Smooth muscle cell (in vitro differentiated cells): ENCODE results near the gene NEK8. TPM values are rescaled to one million over a fixed set of nuclear protein-coding genes. Genes with fewer than 3 reads are reported as not detected.

Experiments
- DNase-seq: peaks from one replicate; lab custom pipeline; 2025; ENCODE audit not compliant: unreplicated experiment; lab: John Stamatoyannopoulos, UW
- H2AFZ ChIP-seq: fragments of 200-600 bp; sonication (generic); 2 replicates; pipeline ENCODE4 v1.6.0; 2016; ENCODE audit warnings: antibody characterized with exemption, low read depth, mild to moderate bottlenecking
- H3F3A ChIP-seq: fragments of 200-600 bp; sonication (generic); 2 replicates; pipeline ENCODE4 v1.6.0; 2017; ENCODE audit warnings: antibody characterized with exemption, low read depth
- H3K27ac ChIP-seq: fragments of 200-600 bp; sonication (generic); 2 replicates; pipeline ENCODE4 v1.5.1; 2016; ENCODE audit warnings: low read depth, mild to moderate bottlenecking
- H3K27me3 ChIP-seq: fragments of 200-600 bp; sonication (generic); 2 replicates; pipeline ENCODE4 v1.6.1; 2016; ENCODE audit warnings: low read depth, mild to moderate bottlenecking
- H3K36me3 ChIP-seq: fragments of 200-600 bp; sonication (generic); 2 replicates; pipeline ENCODE4 v1.5.1; 2016; ENCODE audit warnings: low read depth
- H3K4me1 ChIP-seq: fragments of 200-600 bp; sonication (generic); 2 replicates; pipeline ENCODE4 v1.5.1; 2016; ENCODE audit warnings: low read depth
- H3K4me2 ChIP-seq: fragments of 200-600 bp; sonication (generic); 2 replicates; pipeline ENCODE4 v1.6.0; 2016; ENCODE audit warnings: mild to moderate bottlenecking
- H3K4me3 ChIP-seq: fragments of 200-600 bp; sonication (generic); 2 replicates; pipeline ENCODE4 v1.5.1; 2016; ENCODE audit warnings: mild to moderate bottlenecking
- H3K79me2 ChIP-seq: fragments of 200-600 bp; sonication (generic); 2 replicates; pipeline ENCODE4 v1.6.0; 2016; ENCODE audit warnings: low read depth, mild to moderate bottlenecking
- H3K9ac ChIP-seq: fragments of 200-600 bp; sonication (generic); 2 replicates; pipeline ENCODE4 v1.6.0; 2016; ENCODE audit warnings: low read depth
- H3K9me3 ChIP-seq: fragments of 200-600 bp; sonication (generic); replicated peaks from 2 replicates; pipeline ENCODE4 v1.5.1; 2016; ENCODE audit warnings: low read depth
- H4K20me1 ChIP-seq: fragments of 200-600 bp; sonication (generic); 2 replicates; pipeline ENCODE4 v1.6.0; 2016; ENCODE audit warnings: low read depth
- WGBS: methylation state at CpG from one replicate; pipeline ENCODE4 v1.1.7; 2016; ENCODE audit warnings: low lambda C conversion rate; 5-methylcytosine and 5-hydroxymethylcytosine counted together
- polyA plus RNA-seq: library from polyadenylated mRNA; unstranded; fragments of >200 nt; fragmentation: Nextera tagmentation; extraction: Ambion mirVana; gene quantifications from 2 replicates; pipeline ENCODE4 v1.2.1, GENCODE V29; 2016
- total RNA-seq: library from RNA; depleted of rRNA; stranded (reverse); fragments of >200 nt; gene quantifications from 2 replicates; pipeline ENCODE4 v1.2.3, GENCODE V29; 2014
- TF ChIP-seq, protein P1 (sequence below): fragments of 200-600 bp; sonication (generic); IDR thresholded peaks from 2 replicates; pipeline ENCODE4 v1.5.1; 2017; ENCODE audit warnings: borderline replicate concordance, mild to moderate bottlenecking, antibody characterized with exemption; ENCODE audit not compliant: insufficient read depth, poor library complexity, severe bottlenecking

Gene NEK8
- total and polyA plus RNA-seq, 2 experiments from 2014 or later: 2.8 to 4.6 TPM

GRCh38 chr17:28751600-28752366 lies 23.2 kb downstream of the NEK8 start:
- WGBS: 96% methylated on average over 10 of the region's 10 CpGs
- H3K27ac ChIP-seq: no peak overlapping the region

DNA sequence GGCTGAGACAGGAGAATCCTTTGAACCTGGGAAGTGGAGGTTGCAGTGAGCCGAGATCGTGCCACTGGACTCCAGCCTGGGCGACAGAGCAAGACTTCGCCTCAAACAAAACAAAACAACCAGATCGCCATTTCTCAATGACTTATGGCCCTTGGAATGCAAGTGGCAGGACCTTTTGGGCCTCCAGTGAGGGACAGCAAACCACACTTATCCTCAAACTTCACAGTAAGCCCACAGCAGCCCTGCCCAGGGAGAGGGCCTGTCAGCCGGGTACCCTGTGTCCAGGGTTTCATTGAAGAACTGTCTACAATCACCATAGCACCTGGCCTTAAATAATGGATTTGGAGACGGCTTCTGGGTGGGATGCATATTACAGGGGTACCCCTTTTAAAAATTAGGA lies 26.9 kb downstream of the NEK8 start:
- H3F3A ChIP-seq: peaks cover 10% of the 10 kb centered on the region
- H3K27ac ChIP-seq: no peak overlapping the region
- no peak overlapping the region for H3K4me2 ChIP-seq
- peaks cover 64% of the 10 kb centered on the region for H4K20me1 ChIP-seq
- no peaks in the 10 kb centered on the region for H3K36me3 ChIP-seq
- H2AFZ ChIP-seq: no peak overlapping the region
- WGBS: 85% methylated on average over 7 of the region's 7 CpGs
- no peak for DNase-seq
- no peaks in the 10 kb centered on the region for H3K79me2 ChIP-seq
- H3K27me3 ChIP-seq: no peaks in the 10 kb centered on the region
- H3K4me1 ChIP-seq: peaks cover under 1% of the 10 kb centered on the region
- H3K4me3 ChIP-seq: no peak overlapping the region
- H3K9ac ChIP-seq: no peak overlapping the region
- TF ChIP-seq, protein P1, sequence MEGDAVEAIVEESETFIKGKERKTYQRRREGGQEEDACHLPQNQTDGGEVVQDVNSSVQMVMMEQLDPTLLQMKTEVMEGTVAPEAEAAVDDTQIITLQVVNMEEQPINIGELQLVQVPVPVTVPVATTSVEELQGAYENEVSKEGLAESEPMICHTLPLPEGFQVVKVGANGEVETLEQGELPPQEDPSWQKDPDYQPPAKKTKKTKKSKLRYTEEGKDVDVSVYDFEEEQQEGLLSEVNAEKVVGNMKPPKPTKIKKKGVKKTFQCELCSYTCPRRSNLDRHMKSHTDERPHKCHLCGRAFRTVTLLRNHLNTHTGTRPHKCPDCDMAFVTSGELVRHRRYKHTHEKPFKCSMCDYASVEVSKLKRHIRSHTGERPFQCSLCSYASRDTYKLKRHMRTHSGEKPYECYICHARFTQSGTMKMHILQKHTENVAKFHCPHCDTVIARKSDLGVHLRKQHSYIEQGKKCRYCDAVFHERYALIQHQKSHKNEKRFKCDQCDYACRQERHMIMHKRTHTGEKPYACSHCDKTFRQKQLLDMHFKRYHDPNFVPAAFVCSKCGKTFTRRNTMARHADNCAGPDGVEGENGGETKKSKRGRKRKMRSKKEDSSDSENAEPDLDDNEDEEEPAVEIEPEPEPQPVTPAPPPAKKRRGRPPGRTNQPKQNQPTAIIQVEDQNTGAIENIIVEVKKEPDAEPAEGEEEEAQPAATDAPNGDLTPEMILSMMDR: no peak
- H3K9me3 ChIP-seq: no peaks in the 10 kb centered on the region

More at GRCh38 chr17:28751600-28752366, 23.2 kb downstream of the NEK8 start:
- H3K4me1 ChIP-seq: no peaks in the 10 kb centered on the region
- no peak overlapping the region for H3K4me2 ChIP-seq
- H2AFZ ChIP-seq: no peak overlapping the region
- no peaks in the 10 kb centered on the region for H3K27me3 ChIP-seq
- H4K20me1 ChIP-seq: peaks cover 78% of the 10 kb centered on the region
- DNase-seq: no peak
- H3F3A ChIP-seq: peaks cover 28% of the 10 kb centered on the region
- no peaks in the 10 kb centered on the region for H3K9me3 ChIP-seq
- no peak overlapping the region for H3K4me3 ChIP-seq
- no peaks in the 10 kb centered on the region for H3K36me3 ChIP-seq
- H3K79me2 ChIP-seq: peaks cover 9% of the 10 kb centered on the region
- no peak overlapping the region for H3K9ac ChIP-seq
- TF ChIP-seq, protein P1: no peak

- Histone ChIP-seq H2AFZ (no peak overlapping the region), H3K4me1 (peaks cover 8% of the 10 kb centered on the region), H3F3A (peaks cover 6% of the 10 kb centered on the region), H3K9ac (no peak overlapping the region), H3K4me2 (no peak overlapping the region), H3K79me2 (no peaks in the 10 kb centered on the region), H3K27ac (no peak overlapping the region), H3K36me3 (no peaks in the 10 kb centered on the region), H3K27me3 (no peaks in the 10 kb centered on the region), H3K9me3 (no peaks in the 10 kb centered on the region), H3K4me3 (no peak overlapping the region), H4K20me1 (peaks cover 63% of the 10 kb centered on the region)
- no peak for DNase-seq
- TF ChIP-seq, protein P1: no peak
- 99% methylated on average over 5 of the region's 5 CpGs for WGBS
These were observed 27.6 kb downstream of the NEK8 start for GRCh38 chr17:28756049-28756804.
